OCI-LY7 (cell line): ENCODE data around the gene IQCH. TPM values are rescaled to one million over a fixed set of nuclear protein-coding genes. Genes with fewer than 3 reads are reported as not detected.

Experiments
- BruUV-seq: library from RNA; stranded (reverse); fragments of 400-500 nt; replicated peaks from 2 replicates; lab custom pipeline; 2021; lab: Mats Ljungman, UMichigan
- CTCF ChIA-PET: fragments of 300-600 bp; sonication (Branson Sonifier 250); formaldehyde crosslinking; loops from one replicate; lab custom pipeline; 2022; ENCODE audit warnings: antibody characterized with exemption; ENCODE audit not compliant: unreplicated experiment; lab: Charles Lee
- POLR2A ChIA-PET: fragments of 300-600 bp; sonication (Branson Sonifier 250); formaldehyde crosslinking; loops from one replicate; lab custom pipeline; 2022; ENCODE audit warnings: antibody characterized with exemption; lab: Charles Lee
- DNase-seq: peaks from one replicate; pipeline ENCODE4 v3.0.0-alpha.2; 2015; ENCODE audit warnings: low spot score
- H2AFZ ChIP-seq: fragments of 200-600 bp; sonication (generic), shearing (Covaris generic); 2 replicates; pipeline ENCODE4 v1.6.1; 2014; ENCODE audit warnings: mild to moderate bottlenecking, antibody characterized with exemption, low read length, moderate library complexity
- H3K27ac ChIP-seq: fragments of 200-600 bp; sonication (generic); 2 replicates; pipeline ENCODE4 v1.5.1; 2014; ENCODE audit warnings: mixed run types, low read depth, mild to moderate bottlenecking, moderate library complexity, low read length, inconsistent platforms; ENCODE audit not compliant: poor library complexity, severe bottlenecking
- H3K36me3 ChIP-seq: fragments of 200-600 bp; sonication (generic); 2 replicates; pipeline ENCODE4 v1.6.1; 2014; ENCODE audit warnings: mild to moderate bottlenecking, antibody characterized with exemption, low read length, moderate library complexity, mixed read lengths; ENCODE audit not compliant: insufficient read depth
- H3K4me1 ChIP-seq: fragments of 200-600 bp; sonication (generic); 2 replicates; pipeline ENCODE4 v1.5.1; 2014; ENCODE audit warnings: mild to moderate bottlenecking, low read length; ENCODE audit not compliant: insufficient read depth, poor library complexity, severe bottlenecking
- H3K4me2 ChIP-seq: fragments of 200-600 bp; sonication (generic); 2 replicates; pipeline ENCODE4 v1.6.1; 2014; ENCODE audit warnings: mild to moderate bottlenecking, low read length
- H3K4me3 ChIP-seq: fragments of 200-600 bp; sonication (generic); 2 replicates; pipeline ENCODE4 v1.5.1; 2014; ENCODE audit warnings: mild to moderate bottlenecking, low read depth, low read length; ENCODE audit not compliant: poor library complexity, severe bottlenecking
- H3K79me2 ChIP-seq: fragments of 200-600 bp; sonication (generic); 2 replicates; pipeline ENCODE4 v1.6.1; 2016; ENCODE audit warnings: low read depth, mild to moderate bottlenecking, low read length, moderate library complexity, mixed read lengths; ENCODE audit not compliant: insufficient read depth
- H3K9me2 ChIP-seq: fragments of 200-600 bp; sonication (generic); 2 replicates; pipeline ENCODE4 v1.6.1; 2016; ENCODE audit warnings: mild to moderate bottlenecking, low read length, mixed read lengths; ENCODE audit not compliant: insufficient read depth
- H3K9me3 ChIP-seq: fragments of 200-600 bp; sonication (generic); 2 replicates; pipeline ENCODE4 v1.6.1; 2014; ENCODE audit warnings: mild to moderate bottlenecking, mixed run types, low read length, mixed read lengths
- H4K20me1 ChIP-seq: fragments of 200-600 bp; sonication (generic); 2 replicates; pipeline ENCODE4 v1.6.1; 2014; ENCODE audit warnings: mild to moderate bottlenecking, antibody characterized with exemption, low read length, moderate library complexity, mixed read lengths; ENCODE audit not compliant: insufficient read depth
- EZH2phosphoT487 ChIP-seq: fragments of 200-600 bp; sonication (generic); IDR thresholded peaks from 2 replicates; pipeline ENCODE4 v1.6.1; 2018; ENCODE audit warnings: low read depth, borderline replicate concordance, mild to moderate bottlenecking, mixed run types, antibody characterized with exemption, low read length, moderate library complexity, mixed read lengths
- intact Hi-C: fragments of 100-400 bp; cut with micrococcal nuclease; formaldehyde crosslinking; loops from one replicate; pipeline ENCODE4 v1.10.0; 2022; ENCODE audit not compliant: unreplicated experiment
- total RNA-seq, 2 experiments: library from RNA; depleted of rRNA in 1 of 2; stranded (reverse); fragments of >200 nt in 1 of 2; shearing (Covaris generic) in 1 of 2; gene quantifications; 2 replicates each; pipeline ENCODE4 v1.2.3, GENCODE V29; 2014 to 2022
- TF ChIP-seq, protein P1 (sequence below): fragments of 200-600 bp; sonication (generic); conservative IDR thresholded peaks from 2 replicates; pipeline ENCODE4 v1.5.1; 2014; ENCODE audit warnings: mild to moderate bottlenecking, antibody characterized with exemption, low read length, moderate library complexity, mixed read lengths

IQCH gene
- total RNA-seq, 2 experiments from 2014 or later: 3.9 to 5.8 TPM

DNA sequence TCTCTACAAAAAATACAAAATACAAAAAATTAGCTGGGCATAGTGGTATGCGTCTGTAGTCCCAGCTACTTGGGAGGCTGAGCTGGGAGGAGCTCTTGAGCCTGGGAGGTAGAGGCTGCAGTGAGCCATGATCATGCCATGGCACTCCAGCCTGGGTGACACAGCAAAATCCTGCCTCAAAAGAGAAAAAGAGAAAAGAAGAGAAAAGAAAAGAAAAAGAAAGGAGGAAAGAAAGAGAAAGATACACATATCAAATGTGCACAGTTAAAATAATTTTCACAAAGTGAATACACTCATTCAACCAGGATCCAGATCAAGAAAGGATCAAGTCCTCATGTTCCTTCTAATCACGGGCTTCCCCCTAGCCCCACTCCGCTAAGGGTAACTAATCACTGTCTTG lies 260.5 kb downstream of the IQCH start:
- H3K4me3 ChIP-seq: no peak overlapping the region
- CTCF ChIA-PET: no interaction called here

DNA sequence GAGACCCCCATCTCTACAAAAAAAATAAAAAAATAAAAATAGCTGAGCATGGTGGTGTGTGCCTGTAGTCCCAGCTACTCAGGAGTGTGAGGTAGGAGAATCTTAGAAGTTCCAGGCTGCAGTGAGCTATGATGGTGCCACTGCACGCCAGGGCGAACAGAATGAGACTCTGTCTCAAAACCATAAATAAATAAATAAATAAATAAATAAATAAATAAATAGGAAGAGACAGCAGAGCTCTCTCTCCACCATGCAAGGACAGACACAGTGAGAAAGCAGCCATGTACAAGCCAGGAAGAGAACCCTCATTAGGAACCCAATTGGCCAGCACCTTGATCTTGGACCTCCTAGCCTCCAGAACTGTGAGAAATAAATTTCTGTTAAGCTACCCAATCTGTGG lies 261.0 kb downstream of the IQCH start:
- BruUV-seq: no TSS peak
- Histone ChIP-seq H3K9me3 (no peaks in the 10 kb centered on the region), H3K36me3 (no peaks in the 10 kb centered on the region), H3K4me3 (no peak overlapping the region), H3K79me2 (no peaks in the 10 kb centered on the region), H3K27ac (no peak overlapping the region), H2AFZ (no peak overlapping the region), H4K20me1 (no peaks in the 10 kb centered on the region), H3K9me2 (no peaks in the 10 kb centered on the region), H3K4me1 (peaks cover 4% of the 10 kb centered on the region), H3K4me2 (no peak overlapping the region)
- ChIA-PET POLR2A (no interaction called here), CTCF (no interaction called here)
- intact Hi-C loops: no loop called here
- DNase-seq: no peak
- no peak for TF ChIP-seq EZH2phosphoT487
- TF ChIP-seq, protein P1, sequence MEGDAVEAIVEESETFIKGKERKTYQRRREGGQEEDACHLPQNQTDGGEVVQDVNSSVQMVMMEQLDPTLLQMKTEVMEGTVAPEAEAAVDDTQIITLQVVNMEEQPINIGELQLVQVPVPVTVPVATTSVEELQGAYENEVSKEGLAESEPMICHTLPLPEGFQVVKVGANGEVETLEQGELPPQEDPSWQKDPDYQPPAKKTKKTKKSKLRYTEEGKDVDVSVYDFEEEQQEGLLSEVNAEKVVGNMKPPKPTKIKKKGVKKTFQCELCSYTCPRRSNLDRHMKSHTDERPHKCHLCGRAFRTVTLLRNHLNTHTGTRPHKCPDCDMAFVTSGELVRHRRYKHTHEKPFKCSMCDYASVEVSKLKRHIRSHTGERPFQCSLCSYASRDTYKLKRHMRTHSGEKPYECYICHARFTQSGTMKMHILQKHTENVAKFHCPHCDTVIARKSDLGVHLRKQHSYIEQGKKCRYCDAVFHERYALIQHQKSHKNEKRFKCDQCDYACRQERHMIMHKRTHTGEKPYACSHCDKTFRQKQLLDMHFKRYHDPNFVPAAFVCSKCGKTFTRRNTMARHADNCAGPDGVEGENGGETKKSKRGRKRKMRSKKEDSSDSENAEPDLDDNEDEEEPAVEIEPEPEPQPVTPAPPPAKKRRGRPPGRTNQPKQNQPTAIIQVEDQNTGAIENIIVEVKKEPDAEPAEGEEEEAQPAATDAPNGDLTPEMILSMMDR: no peak

More for the DNA sequence above, 260.5 kb downstream of the IQCH start:
- H3K4me2 ChIP-seq: no peak overlapping the region
- BruUV-seq: no TSS peak
- no peak for DNase-seq
- no peaks in the 10 kb centered on the region for H3K79me2 ChIP-seq
- H3K9me2 ChIP-seq: no peaks in the 10 kb centered on the region
- no peaks in the 10 kb centered on the region for H3K4me1 ChIP-seq
- POLR2A ChIA-PET: no interaction called here
- intact Hi-C loops: no loop called here
- no peaks in the 10 kb centered on the region for H3K36me3 ChIP-seq
- H3K27ac ChIP-seq: no peak overlapping the region
- no peaks in the 10 kb centered on the region for H4K20me1 ChIP-seq
- H2AFZ ChIP-seq: no peak overlapping the region
- no peaks in the 10 kb centered on the region for H3K9me3 ChIP-seq
- TF ChIP-seq, protein P1: no peak
- TF ChIP-seq EZH2phosphoT487: no peak

DNA sequence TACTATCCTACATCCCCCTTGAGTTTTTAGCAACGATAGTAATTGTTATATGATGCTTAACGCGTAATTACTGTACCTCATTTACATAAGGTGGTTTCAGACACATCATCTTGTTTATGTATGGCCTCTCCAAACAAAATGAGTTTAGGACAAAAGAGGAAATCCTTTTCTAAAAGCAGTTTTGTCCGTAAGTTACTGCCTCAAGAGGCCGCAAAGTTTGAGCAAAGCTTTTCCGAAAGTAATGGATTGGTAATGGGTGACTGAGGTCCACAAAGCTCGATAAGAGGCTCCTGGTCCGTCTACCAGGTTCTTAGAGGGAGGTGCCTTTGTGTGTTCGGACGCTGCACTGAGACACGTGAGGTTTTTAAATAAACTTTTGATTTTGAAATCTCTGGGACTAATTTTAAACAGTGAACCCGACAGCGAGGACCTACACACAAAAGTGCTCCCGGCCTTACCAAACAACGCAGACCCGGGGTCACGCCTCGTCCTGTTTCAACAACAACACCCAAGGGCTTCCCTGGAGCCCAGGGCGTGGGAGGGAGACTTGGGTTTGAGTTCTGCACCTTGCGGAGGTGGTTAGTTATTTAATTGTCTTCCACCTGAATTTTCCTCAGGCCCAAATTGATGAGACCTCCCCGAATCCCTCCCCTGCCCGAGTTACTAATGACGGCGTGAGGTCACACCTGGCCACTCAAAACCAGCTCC lies 265.9 kb downstream of the IQCH start:
- no peak for DNase-seq
- no peak for TF ChIP-seq EZH2phosphoT487
- TF ChIP-seq, protein P1: no peak
- Histone ChIP-seq H3K79me2 (peaks cover 39% of the 10 kb centered on the region), H3K36me3 (no peaks in the 10 kb centered on the region; the same call in 1 of the 2 replicates), H4K20me1 (peaks cover 16% of the 10 kb centered on the region; the same call in 1 of the 2 replicates), H3K4me1 (peaks cover 25% of the 10 kb centered on the region), H3K4me3 (peak overlapping the region; percentile 83), H3K9me2 (no peaks in the 10 kb centered on the region), H2AFZ (peak overlapping the region; percentile 92), H3K27ac (peak overlapping the region; percentile 42), H3K9me3 (no peaks in the 10 kb centered on the region), H3K4me2 (peak overlapping the region; percentile 75)
- POLR2A ChIA-PET: interaction anchor here (0.5 to 1.3 kb wide), 7 partner anchors 9 to 818 kb away, joined by 3 to 4 read pairs (median 3); partner anchors contain the start of gene MAP2K5
- TSS peak; percentile 81 for BruUV-seq
- intact Hi-C loops: loop anchor here (1.0 to 10.0 kb wide), 4 partner anchors 19 to 1016 kb away; partner anchors contain the start of genes RPL4 and ZWILCH
- CTCF ChIA-PET: no interaction called here
